NT2/D1 (cell line): ENCODE results near the gene SELENOM.

ENCODE experiments used
- SUZ12 ChIP-seq: IDR thresholded peaks from 2 replicates; pipeline ENCODE4 v1.6.1; 2011; ENCODE audit not compliant: insufficient read length, insufficient read depth; ENCODE audit errors: extremely low read depth
- YY1 ChIP-seq: IDR thresholded peaks from 2 replicates; pipeline ENCODE4 v1.6.1; 2011; ENCODE audit not compliant: insufficient read length, insufficient read depth

DNA sequence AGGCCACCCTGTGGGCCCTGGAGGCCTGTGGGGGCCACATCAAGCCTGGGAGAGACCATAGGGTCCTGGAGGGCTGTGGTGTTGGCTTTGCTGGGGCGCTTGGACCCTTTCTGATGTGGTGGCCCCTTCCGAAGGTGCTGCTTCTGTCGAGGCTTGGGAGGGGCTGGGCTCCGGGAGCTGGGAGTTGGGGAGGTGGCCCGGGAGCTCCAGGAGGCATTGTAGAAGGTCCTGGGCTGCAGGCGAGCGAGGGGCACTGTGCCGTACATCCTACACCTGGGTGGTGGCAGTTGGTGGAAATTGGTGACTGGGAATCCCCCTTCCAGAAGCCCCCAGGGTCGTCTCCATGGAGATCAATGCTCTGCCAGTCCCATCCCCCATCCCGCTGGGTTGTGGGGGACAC is 30.4 kb upstream of the SELENOM start:
- TF ChIP-seq SUZ12, result no peak
- TF ChIP-seq YY1, result no peak
